ENCODE data around the gene NKX3-2. TPM values are rescaled to one million over a fixed set of nuclear protein-coding genes. Genes with fewer than 3 reads are reported as not detected.

Gene NKX3-2
- total RNA-seq, 1 donor from 2014 or later = not detected

DNA sequence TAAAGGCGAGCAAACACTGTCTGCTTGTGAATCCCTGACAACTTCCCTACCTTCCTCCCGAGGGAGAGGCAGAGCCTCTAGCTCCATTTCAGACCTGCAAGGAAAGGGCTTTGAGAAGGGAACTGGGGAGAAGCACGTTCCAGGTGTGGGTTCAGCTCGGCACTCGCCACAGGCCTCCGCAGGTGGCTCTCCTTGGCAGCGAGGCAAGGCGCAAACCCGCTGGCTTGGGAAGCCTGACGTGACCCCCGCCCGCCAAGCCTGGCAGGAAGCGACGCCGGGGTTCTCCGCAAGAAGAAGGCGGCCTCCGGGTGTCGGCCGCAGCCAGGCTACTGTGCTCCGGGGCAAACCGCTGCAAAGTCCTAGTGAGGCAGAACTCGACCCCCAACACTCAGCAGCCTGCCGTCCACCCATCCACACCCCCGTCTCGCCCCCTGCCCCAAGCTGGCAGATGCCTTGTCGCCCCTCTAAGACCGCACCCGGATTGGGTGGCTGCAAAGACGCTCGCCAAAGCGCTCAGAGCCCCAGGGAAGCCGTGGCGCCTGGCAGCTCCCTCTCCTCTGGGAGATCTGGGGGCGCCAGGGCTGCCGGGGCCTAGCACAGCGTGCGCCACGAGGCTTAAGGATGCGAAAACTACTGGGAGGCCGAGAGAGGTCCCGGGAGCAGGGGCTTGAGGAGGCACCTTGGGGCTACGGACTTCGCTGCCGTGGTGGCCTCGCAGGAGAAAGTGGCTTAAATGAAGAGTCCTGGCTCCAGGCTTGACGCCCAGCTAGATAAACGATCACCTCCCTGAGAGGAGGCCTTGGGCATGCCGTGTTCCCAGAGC lies 21.8 kb downstream of the NKX3-2 start:
- ATAC-seq (ENCODE audit: low read depth) (no peak), DNase-seq (no peak)
- POLR2A ChIA-PET = no interaction called here
- CTCF ChIA-PET = no interaction called here
- intact Hi-C loops (cut with micrococcal nuclease) = loop anchor here (1.0 kb wide), 1 partner anchor 19 kb away; no protein-coding TSS in a partner anchor
- Mint-ChIP-seq H3K4me1 (peaks cover 14% of the 10 kb centered on the region), H3K9me3 (peaks cover 4% of the 10 kb centered on the region), H3K4me3 (peak overlapping the region; percentile 28), H3K27me3 (peaks cover 64% of the 10 kb centered on the region), H3K27ac (no peak overlapping the region), H3K36me3 (ENCODE audit: low read depth) (no peaks in the 10 kb centered on the region)
- TF ChIP-seq, protein P1, sequence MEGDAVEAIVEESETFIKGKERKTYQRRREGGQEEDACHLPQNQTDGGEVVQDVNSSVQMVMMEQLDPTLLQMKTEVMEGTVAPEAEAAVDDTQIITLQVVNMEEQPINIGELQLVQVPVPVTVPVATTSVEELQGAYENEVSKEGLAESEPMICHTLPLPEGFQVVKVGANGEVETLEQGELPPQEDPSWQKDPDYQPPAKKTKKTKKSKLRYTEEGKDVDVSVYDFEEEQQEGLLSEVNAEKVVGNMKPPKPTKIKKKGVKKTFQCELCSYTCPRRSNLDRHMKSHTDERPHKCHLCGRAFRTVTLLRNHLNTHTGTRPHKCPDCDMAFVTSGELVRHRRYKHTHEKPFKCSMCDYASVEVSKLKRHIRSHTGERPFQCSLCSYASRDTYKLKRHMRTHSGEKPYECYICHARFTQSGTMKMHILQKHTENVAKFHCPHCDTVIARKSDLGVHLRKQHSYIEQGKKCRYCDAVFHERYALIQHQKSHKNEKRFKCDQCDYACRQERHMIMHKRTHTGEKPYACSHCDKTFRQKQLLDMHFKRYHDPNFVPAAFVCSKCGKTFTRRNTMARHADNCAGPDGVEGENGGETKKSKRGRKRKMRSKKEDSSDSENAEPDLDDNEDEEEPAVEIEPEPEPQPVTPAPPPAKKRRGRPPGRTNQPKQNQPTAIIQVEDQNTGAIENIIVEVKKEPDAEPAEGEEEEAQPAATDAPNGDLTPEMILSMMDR (IDR thresholded peaks at IDR 0.05) = no peak

DNA sequence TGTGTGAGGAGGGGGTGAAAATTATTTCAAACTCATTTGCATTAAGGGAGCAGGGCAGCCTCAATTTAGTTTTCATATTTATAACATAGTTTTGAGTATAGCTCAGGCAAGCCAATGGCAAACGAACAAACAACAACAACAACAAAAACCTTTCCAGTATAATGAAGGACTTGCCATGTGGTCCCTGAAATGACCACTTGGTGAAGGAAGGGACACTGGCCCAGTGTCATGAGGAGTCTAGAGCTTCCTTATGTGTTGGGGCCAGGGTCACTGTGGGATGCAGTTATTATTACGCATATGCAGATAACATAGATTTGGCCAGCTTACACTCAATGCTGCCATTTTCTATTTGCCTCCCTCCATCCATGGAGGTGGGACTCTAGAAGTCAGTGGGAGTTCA lies 23.3 kb downstream of the NKX3-2 start:
- TF ChIP-seq, protein P1 (IDR thresholded peaks at IDR 0.05) = no peak
- Mint-ChIP-seq H3K9me3 (peaks cover 4% of the 10 kb centered on the region), H3K27ac (no peak overlapping the region), H3K4me1 (peaks cover 11% of the 10 kb centered on the region), H3K27me3 (peaks cover 56% of the 10 kb centered on the region), H3K36me3 (ENCODE audit: low read depth) (no peaks in the 10 kb centered on the region), H3K4me3 (no peak overlapping the region)
- intact Hi-C loops (cut with micrococcal nuclease) = no loop called here
- no peak for DNase-seq
- ChIA-PET POLR2A (no interaction called here), CTCF (no interaction called here)
- ATAC-seq (ENCODE audit: low read depth) = no peak

DNA sequence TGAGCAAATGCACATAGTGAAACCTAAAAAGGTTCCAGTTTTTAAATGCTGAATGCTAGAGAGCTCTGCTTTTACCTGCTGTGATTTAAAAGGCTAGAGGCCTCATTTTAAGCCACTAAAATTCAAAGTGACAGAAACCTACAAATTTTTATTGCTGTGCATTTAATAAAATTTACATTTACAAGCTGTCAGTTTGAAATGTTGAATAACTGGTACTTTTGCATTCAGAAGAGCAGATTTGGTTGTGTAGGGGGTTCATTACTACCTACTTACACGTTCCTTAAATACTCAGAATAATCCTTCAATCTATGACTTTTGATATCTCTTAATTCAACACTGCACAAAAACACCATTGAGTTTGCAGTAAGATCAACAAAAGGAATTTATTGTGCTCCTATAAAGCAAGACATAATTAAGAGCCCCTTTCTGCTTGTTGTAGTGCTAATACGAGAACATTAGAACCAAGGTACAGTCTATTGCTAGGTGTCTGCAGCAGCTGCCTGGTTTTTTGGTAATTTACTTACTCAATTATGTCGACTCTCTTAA lies 27.9 kb downstream of the NKX3-2 start:
- CTCF ChIA-PET = no interaction called here
- DNase-seq (no peak), ATAC-seq (ENCODE audit: low read depth) (no peak)
- TF ChIP-seq, protein P1 (IDR thresholded peaks at IDR 0.05) = no peak
- POLR2A ChIA-PET = no interaction called here
- Mint-ChIP-seq H3K36me3 (ENCODE audit: low read depth) (no peaks in the 10 kb centered on the region), H3K27me3 (peaks cover 34% of the 10 kb centered on the region), H3K27ac (no peak overlapping the region), H3K4me3 (no peak overlapping the region), H3K9me3 (no peaks in the 10 kb centered on the region), H3K4me1 (no peaks in the 10 kb centered on the region)
- intact Hi-C loops (cut with micrococcal nuclease) = no loop called here

DNA sequence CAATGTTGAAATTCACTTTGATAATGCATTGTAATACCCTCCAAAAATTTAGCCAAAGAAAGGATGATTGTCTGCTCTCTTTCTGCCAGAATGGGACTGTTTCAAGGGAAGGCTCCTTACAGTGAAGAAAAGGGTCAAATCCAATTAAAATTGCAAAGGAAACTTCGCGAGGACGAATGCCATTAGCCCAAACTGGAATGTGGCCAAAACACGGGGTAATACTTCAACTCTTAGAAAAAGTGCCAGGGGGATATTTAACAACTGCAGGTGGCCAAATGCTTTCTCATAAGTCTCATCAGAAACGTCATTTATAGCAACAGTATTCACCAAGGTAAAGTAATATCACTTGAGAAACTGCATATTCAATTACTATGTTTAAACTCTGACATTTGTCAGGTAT lies 29.0 kb downstream of the NKX3-2 start:
- ChIA-PET CTCF (no interaction called here), POLR2A (no interaction called here)
- Mint-ChIP-seq H3K4me3 (no peak overlapping the region), H3K36me3 (ENCODE audit: low read depth) (no peaks in the 10 kb centered on the region), H3K27me3 (peaks cover 29% of the 10 kb centered on the region), H3K27ac (no peak overlapping the region), H3K4me1 (no peaks in the 10 kb centered on the region), H3K9me3 (no peaks in the 10 kb centered on the region)
- intact Hi-C loops (cut with micrococcal nuclease) = no loop called here
- TF ChIP-seq, protein P1 (IDR thresholded peaks at IDR 0.05) = no peak
- no peak for DNase-seq
- ATAC-seq (ENCODE audit: low read depth) = no peak

DNA sequence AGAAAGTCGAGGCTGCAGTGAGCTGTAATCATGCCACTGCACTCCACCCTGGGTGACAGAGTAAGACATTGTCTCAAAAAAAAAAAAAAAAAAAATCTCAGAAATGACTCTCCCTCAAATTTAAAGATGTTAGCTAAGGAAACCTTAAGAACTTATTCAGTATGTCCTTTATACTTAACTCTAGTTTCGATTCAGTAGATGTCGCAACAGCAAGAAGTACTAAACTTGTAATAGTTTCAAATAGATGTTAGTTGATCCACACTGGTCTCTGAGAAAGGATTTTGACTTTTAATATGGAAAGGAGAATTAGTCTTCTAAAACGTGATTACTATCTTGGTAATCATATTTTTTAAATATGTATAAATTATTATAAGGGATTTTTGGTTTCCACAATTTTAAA lies 29.6 kb downstream of the NKX3-2 start:
- Mint-ChIP-seq H3K27ac (no peak overlapping the region), H3K27me3 (peaks cover 30% of the 10 kb centered on the region), H3K9me3 (no peaks in the 10 kb centered on the region), H3K36me3 (ENCODE audit: low read depth) (no peaks in the 10 kb centered on the region), H3K4me1 (no peaks in the 10 kb centered on the region), H3K4me3 (no peak overlapping the region)
- ChIA-PET CTCF (no interaction called here), POLR2A (no interaction called here)
- intact Hi-C loops (cut with micrococcal nuclease) = no loop called here
- DNase-seq = no peak
- ATAC-seq (ENCODE audit: low read depth) = no peak
- TF ChIP-seq, protein P1 (IDR thresholded peaks at IDR 0.05) = no peak
